Neuronal stem cell (in vitro differentiated cells): ENCODE measurements around the gene SLC28A3.

ENCODE experiments used
- DNase-seq: peaks from one replicate; pipeline ENCODE4 v3.0.0-alpha.2; 2013; ENCODE audit warnings: low spot score
- H2AFZ ChIP-seq: one replicate; pipeline ENCODE4 v1.6.1; 2013; ENCODE audit warnings: mild to moderate bottlenecking, low read length, inconsistent platforms
- H2AK5ac ChIP-seq: 2 replicates; pipeline ENCODE4 v1.6.1; 2013; ENCODE audit warnings: low read depth, mild to moderate bottlenecking, inconsistent platforms, low read length, moderate library complexity, mixed read lengths
- H2BK120ac ChIP-seq: 2 replicates; pipeline ENCODE4 v1.6.1; 2013; ENCODE audit warnings: low read depth, mild to moderate bottlenecking, inconsistent platforms, low read length, moderate library complexity, mixed read lengths
- H2BK12ac ChIP-seq: one replicate; pipeline ENCODE4 v1.6.1; 2013; ENCODE audit warnings: low read length, inconsistent platforms
- H2BK15ac ChIP-seq: 2 replicates; pipeline ENCODE4 v1.6.1; 2013; ENCODE audit warnings: mild to moderate bottlenecking, low read length, inconsistent platforms, mixed read lengths
- H2BK5ac ChIP-seq: one replicate; pipeline ENCODE4 v1.6.1; 2013; ENCODE audit warnings: inconsistent platforms, mild to moderate bottlenecking, low read length, moderate library complexity
- H3K14ac ChIP-seq: one replicate; pipeline ENCODE4 v1.6.1; 2013; ENCODE audit warnings: low read length, inconsistent platforms
- H3K18ac ChIP-seq: 2 replicates; pipeline ENCODE4 v1.6.1; 2013; ENCODE audit warnings: low read length, inconsistent platforms
- H3K23ac ChIP-seq: 2 replicates; pipeline ENCODE4 v1.6.1; 2013; ENCODE audit warnings: low read depth, mild to moderate bottlenecking, mixed read lengths, low read length, inconsistent platforms; ENCODE audit not compliant: poor library complexity
- H3K27ac ChIP-seq: replicated peaks from 3 replicates; pipeline ENCODE4 v1.5.1; 2013; ENCODE audit warnings: low read length, inconsistent platforms
- H3K27me3 ChIP-seq, 3 experiments: 2 replicates each; pipeline ENCODE4 v1.6.1; 2013; ENCODE audit warnings: low read length in 3 of 3, mild to moderate bottlenecking in 2 of 3, inconsistent platforms in 1 of 3, low read depth in 1 of 3, mixed read lengths in 1 of 3, moderate library complexity in 1 of 3; ENCODE audit not compliant: control insufficient read depth in 3 of 3, insufficient read depth in 3 of 3
- H3K36me3 ChIP-seq, 2 donors: replicated peaks in 1 of 2; 2 replicates each; pipeline ENCODE4 v1.6.1; 2013; ENCODE audit warnings: low read length in 2 of 2; ENCODE audit not compliant: control insufficient read depth in 2 of 2, insufficient read depth in 2 of 2
- H3K4ac ChIP-seq: 2 replicates; pipeline ENCODE4 v1.6.1; 2013; ENCODE audit warnings: inconsistent platforms, mild to moderate bottlenecking, low read length, moderate library complexity
- H3K4me1 ChIP-seq, 2 donors: 1 replicate in 1 of 2; 2 replicates in 1 of 2; pipeline ENCODE4 v1.6.1; 2013; ENCODE audit warnings: low read length in 2 of 2, low read depth in 1 of 2; ENCODE audit not compliant: control insufficient read depth in 2 of 2, insufficient read depth in 1 of 2
- H3K4me2 ChIP-seq: one replicate; pipeline ENCODE4 v1.6.1; 2013; ENCODE audit warnings: mild to moderate bottlenecking, low read length, inconsistent platforms; ENCODE audit not compliant: insufficient read depth, poor library complexity, severe bottlenecking
- H3K4me3 ChIP-seq, 2 donors: 2 replicates each; pipeline ENCODE4 v1.5.1; 2013; ENCODE audit warnings: low read length in 2 of 2, mild to moderate bottlenecking in 2 of 2, inconsistent platforms in 1 of 2, moderate library complexity in 1 of 2
- H3K79me1 ChIP-seq: one replicate; pipeline ENCODE4 v1.6.1; 2013; ENCODE audit warnings: low read depth, mild to moderate bottlenecking, inconsistent platforms, low read length, moderate library complexity
- H3K9ac ChIP-seq: one replicate; pipeline ENCODE4 v1.6.1; 2013; ENCODE audit warnings: mild to moderate bottlenecking, low read depth, low read length, inconsistent platforms; ENCODE audit not compliant: poor library complexity
- H3K9me3 ChIP-seq, 2 donors: replicated peaks in 1 of 2; 2 replicates each; pipeline versions ENCODE3 to v1.6.1; 2013; ENCODE audit warnings: low read length in 2 of 2, mild to moderate bottlenecking in 2 of 2, inconsistent platforms in 1 of 2, low read depth in 1 of 2, mixed read lengths in 1 of 2, moderate library complexity in 1 of 2; ENCODE audit not compliant: control insufficient read depth in 2 of 2, insufficient read depth in 1 of 2
- H4K8ac ChIP-seq: one replicate; pipeline ENCODE4 v1.6.1; 2013; ENCODE audit warnings: low read depth, mild to moderate bottlenecking, inconsistent platforms, low read length, moderate library complexity
- H4K91ac ChIP-seq: one replicate; pipeline ENCODE4 v1.6.1; 2013; ENCODE audit warnings: low read length, low read depth, mild to moderate bottlenecking, inconsistent platforms; ENCODE audit not compliant: poor library complexity
- WGBS, 2 donors: extraction: QIAGEN DNeasy Blood & Tissue Kit; methylation state at CpG; one replicate each; pipeline ENCODE4 v1.1.7; 2013; ENCODE audit warnings: missing lambda C conversion rate in 2 of 2, mixed read lengths in 1 of 2; ENCODE audit not compliant: insufficient read length in 2 of 2, insufficient replicate concordance in 1 of 2; ENCODE audit errors: extremely low coverage in 2 of 2; 5-methylcytosine and 5-hydroxymethylcytosine counted together

Gene SLC28A3

DNA sequence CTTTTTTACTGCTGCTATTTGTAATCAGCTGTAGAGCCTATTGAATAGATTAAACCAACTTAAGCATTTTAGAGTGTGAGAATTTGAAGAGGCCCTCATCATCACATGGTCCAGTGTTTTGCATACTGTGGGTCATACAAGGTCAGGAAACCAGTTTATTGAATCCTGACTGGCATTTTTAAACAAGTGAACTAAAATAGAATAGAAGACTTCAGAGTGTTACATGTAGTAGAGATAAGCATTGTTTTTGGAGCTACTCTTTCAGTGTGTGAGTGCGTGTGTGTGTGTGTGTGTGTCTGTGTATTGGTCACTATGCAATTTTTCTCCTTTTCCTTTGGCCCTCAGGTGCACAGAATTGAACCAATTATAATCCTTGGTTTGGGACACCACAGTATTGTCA, 114.4 kb downstream of the SLC28A3 start:
- Histone ChIP-seq H3K79me1 (no peaks in the 10 kb centered on the region), H3K27ac (no peak overlapping the region), H3K14ac (no peak overlapping the region), H3K9me3 (peaks cover 0 to 5% of the 10 kb centered on the region in 2 donors), H3K9ac (no peak overlapping the region), H3K36me3 (no peaks in the 10 kb centered on the region), H4K91ac (no peak overlapping the region), H2AFZ (no peak overlapping the region), H3K4me2 (no peak overlapping the region), H2BK12ac (no peak overlapping the region), H2BK15ac (no peak overlapping the region), H4K8ac (no peak overlapping the region), H3K4me1 (peaks cover 2 to 8% of the 10 kb centered on the region in 2 donors), H2BK120ac (no peak overlapping the region), H3K27me3 (peaks cover 0 to 5% (median 0%) of the 10 kb centered on the region in 3 experiments), H3K23ac (no peak overlapping the region), H3K4ac (no peak overlapping the region), H3K4me3 (no peak overlapping the region), H2BK5ac (no peak overlapping the region), H3K18ac (no peak overlapping the region), H2AK5ac (no peak overlapping the region)
- no CpG with 5 or more reads among the region's 1 CpG for WGBS, 2 donors
- no peak for DNase-seq
